Activated effector memory CD4-positive, alpha-beta T cell treated with Interleukin-2 at 50 U/mL for 16 hours (primary cell): ENCODE data around the gene RNF166.

Experiments used
- DNase-seq: peaks from one replicate; pipeline ENCODE4 v3.0.0-alpha.2; 2020

Gene RNF166

DNA sequence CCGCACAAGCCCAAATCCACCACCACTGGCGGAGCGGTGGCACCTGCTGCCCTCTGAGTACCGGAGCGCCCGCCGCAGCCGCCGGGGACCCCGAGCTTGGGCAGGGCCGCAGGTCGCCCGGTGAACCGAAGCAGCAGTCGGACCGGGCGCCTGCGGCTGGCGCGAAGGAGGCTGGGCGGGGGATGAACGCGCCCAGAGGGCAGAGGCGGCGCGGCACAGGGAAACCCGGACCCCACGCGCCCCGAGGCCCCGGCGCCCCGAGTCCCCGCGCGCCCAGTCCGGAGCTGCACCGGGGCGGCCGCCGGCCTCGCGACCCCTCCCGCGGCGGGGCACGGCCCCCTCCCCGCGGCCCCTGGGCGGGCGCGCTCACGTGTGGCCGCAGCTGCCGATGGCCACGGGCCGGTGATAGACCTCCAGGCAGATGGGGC, 393 bp downstream of the RNF166 start:
- DNase-seq, result no peak

DNA sequence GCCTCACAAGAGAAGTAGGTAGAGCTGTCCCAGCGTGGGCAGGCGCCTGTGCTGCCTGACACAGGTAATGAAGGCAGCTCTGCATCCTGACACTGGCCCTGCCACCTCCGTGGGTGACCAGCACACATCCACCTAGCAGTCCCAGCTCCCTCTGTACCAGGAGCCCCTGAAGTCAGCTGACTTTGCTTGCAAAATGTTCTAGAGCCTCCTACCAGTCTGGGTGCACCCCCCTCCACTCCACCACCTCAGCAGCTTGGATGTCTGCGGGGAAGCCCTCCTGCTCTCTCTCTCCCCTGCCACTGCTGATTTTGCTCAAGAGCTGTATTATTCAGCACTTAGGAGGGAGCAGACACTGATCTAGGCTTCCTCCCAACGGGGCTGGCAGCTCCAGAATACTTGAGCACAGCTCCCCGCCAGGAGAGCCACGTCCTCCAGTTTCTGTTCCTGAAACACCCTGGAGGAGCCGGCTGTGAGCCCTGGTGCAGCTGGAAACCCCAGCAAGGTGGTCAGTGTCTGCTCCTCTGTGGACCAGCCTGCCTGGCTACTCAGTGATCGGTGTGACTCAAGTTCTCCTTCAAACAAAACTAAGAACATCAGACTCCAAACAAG, 1.0 kb downstream of the RNF166 start:
- DNase-seq, result peak; percentile 14

DNA sequence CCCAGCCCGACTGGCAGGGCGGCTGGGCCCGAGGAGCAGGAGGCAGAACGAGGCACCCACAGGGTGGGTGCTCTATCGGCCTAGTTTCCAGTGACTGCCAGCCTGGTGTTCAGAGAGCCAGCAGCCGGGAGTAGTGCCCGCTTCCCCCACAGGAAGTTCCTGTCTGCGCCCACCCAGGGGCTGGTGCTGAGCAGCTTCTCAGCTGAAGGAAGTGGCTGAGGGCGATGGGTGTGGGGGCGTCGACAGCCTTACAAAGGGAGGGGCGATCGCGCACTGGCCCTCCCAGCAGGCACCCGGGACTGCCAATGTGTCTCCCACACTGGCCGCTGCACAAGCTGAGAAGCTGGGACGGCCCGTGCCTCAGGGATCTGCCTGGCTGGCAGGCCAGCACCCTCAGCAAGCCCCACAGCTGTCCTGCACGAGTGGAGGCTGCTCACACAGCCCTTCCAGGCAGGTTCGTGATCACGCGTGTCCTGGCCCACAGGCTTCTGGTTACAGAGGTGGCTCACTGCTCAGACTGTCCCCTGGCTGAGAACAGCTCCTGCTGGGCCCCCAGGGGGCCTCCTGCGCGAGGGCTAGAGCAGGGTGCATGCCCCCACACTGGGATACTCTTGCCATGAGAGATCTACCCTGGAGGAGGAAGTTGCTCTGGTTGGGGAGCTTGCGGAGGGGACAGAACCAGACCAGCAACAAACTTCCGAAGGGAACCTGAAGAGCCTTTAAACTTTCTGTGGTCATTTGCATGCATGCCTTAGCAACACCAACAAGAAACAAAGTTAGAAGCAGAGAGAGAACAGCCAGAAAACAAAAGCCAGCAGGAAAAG, 2.5 kb downstream of the RNF166 start:
- DNase-seq, result peak; percentile 63

DNA sequence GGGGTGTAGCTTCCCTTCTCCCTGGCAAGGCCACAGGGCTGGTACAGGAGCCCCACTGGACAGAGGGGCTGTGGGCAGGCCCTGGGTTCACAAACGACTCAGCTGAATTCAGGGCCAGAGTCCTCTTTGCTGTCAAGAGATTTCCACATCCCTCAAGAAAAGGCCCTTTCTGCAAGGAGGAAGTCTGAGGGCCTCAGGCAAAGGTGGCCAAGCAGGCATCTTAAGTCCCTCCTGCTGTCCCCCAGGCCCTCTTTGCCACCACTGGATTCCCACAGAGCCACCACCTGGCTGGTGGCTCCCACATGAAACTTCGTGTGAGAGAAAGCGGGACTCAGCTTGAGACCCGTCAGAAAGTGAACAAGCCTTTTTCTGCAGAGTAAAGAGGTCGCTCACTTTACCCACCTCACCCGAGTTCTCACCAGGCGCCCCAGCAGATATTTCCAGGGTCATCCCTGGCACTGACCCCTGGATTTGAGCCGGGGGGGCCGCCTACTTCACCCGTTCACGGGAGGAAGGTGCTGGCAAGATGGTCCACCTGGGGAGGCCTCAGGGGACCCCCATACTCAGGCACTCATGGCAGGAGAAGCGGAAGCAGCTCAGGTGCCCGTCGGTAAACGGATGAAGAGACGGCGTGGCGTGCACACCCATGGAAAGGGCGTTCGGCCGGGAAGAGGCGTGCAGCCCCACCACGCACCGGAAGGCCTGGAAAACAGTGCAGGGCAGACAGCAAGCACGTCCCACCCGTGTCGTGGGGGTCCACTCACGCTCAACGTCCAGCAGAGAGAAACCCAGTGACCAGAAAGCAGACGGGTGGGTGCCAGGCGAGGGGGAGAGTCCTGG, 3.6 kb downstream of the RNF166 start:
- DNase-seq, result peak; percentile 10

DNA sequence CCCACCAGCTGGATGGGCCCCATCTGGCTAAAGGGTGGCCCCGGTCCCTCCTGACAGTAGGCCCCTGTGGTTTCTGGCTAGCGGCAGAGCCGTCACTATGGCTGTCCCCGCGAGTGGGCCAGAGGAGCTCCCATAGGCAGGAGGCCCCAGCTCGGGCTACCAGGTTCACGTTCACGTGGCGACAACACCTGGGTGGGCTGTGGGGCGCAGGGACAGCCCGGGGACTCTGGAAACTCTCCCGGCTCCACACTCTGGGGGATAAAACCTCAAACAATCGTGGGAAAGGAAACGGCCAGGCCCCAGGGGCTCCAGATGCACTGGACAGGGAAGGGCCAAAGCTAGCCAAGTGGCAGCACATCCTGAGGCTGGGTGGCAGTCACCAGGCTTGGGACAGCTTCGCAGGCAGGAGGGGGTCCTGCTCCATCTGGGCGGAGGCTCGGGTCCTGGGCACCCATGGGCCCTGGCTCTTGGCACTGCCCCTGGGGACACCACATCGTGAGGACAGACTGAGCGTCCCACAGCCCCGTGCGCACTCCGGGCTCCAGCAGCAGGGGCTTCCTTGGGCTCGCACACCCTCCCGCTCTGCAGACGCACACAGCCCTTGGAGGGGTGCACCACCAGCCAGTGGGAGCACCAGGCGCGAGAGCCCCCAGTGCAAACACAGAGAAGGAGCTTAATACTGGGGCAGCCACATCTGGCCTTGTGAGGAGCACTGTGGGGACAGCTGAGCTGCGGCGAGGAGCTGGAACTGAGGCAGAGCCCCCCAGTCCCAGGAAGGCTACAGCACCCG, 4.4 kb downstream of the RNF166 start:
- DNase-seq, result peak; percentile 9

DNA sequence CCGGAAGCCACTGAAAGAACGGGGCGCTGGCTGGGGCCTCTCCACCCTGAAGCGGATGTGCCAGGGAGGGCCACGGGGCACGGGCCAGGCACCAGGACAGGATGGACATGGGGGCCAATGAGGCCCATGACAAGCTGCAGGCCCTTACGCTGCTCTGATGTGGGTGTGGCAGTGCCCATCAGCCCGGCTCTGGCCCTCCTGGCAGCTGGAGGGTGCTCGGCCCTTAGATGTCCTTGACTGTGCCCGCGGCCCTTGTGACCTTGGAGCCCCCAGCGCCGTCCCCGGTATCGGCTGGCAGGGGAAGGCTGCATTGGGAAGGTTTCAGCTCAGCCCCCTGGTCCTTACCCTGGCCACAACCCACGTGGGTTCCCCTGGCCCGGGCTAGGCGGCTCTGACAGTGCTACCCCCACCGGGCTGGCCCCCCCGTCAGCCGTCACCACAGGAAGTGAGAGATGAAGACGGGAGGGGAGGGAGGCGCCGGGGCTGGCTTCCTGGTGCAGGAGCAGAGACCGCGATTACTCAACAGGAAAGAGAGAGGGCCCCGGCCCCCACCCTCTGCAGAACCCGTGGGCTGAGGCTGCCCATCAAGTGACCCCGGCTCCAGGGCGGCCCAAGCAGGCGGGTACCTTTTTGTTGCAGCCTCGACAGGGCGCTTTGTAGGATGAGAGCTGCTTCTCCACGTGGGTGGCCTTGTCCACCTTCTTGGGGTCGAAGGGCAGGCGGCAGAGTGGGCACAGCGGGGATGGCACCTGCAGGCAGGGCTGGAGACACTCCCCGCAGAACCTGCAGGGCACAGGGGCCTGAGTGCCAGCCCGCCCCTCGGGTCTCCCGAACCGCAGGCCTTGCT, 5.3 kb downstream of the RNF166 start:
- peak; percentile 95 for DNase-seq

DNA sequence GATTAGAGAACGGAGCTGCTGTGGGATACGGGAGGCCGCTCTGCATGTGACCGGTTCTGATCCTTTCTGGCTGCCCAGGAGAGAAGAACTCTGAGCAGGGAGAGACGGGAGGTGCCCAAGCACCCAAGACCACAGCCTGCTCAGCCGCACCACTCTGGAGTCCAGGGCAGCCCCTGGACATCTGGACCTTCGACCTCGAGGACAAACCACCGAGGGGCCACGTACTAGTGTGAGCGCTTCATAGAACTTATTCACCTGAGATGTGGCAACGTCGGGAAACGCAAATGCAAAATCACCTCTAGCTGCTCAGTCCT, 5.9 kb downstream of the RNF166 start:
- DNase-seq, result no peak

DNA sequence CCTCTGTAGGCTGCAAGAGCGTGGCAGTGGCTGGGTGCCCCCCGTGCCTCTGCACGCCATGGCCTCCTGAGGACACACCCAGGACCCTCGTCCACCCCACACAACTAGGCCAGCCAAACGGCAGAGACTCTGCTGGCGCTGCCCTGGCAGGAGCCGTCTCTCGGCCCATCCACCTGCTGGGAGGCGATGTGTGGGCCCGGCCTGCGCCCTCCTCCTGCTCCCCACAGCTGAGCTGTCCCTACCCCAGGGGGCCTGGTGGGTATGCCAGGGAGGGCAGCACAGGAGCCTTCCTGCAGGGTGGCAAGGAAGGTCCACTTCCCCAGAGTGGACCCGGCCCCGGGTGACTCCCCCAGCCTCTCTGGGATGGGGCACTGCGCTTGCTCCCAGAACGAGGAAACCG, 7.0 kb downstream of the RNF166 start:
- no peak for DNase-seq

DNA sequence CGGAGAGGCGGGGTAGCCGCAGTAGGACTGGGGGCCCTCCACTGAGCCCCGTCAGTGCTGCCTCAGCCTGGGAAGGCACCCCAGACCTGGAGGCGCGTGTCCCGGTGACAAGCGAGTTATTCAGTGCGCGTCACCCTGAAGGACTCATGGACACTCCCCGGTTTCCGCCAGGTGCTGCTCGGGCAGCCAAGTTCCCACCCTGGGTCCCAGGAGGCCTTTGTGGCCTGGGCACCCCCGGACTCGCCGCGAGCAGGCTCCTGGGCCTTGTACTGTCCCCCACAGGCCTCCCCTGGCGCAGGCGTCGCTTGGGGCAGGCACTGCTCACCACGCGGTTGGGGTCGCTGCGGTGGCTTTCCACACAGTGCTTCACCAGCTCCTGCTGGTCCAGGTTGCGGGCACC, 7.6 kb downstream of the RNF166 start:
- no peak for DNase-seq

DNA sequence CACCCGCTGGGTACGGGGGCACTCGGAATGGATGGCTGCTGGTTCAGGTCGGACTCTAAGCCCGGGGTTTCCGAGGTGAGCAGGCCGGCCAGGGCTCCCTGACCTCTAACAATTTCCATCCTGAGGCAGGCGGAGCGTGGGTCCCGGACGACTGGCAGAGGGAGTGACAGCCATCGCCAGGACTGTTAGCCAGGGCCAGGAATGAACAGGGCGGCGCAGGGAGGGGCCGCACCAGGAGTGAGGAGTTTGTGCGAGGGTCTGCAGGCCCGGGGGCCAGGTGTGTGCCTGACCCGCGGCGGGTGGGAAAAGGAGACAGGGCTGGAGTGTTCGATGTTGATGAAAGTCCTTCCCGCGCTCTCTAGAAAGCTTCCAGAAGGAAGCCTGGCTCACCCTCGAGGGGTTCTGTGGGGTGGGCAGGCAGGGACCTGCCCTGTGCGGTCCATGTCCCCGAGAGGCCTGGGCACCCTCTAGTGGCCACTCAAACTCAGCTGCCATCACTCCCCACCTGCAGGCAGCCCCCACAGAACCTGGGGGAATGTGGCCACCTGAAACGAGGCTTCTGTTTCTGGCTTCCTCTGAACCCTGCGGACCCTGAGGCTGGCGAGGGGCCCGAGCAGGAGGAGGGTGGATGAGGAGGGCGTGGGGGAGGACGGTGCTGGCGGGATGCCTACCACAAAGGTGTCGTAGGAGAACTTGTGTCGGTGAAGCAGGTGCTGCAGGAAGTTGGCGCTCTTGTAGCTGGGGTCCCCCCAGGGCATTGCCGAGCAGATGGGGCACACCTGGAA, 8.2 kb downstream of the RNF166 start:
- DNase-seq, result no peak

DNA sequence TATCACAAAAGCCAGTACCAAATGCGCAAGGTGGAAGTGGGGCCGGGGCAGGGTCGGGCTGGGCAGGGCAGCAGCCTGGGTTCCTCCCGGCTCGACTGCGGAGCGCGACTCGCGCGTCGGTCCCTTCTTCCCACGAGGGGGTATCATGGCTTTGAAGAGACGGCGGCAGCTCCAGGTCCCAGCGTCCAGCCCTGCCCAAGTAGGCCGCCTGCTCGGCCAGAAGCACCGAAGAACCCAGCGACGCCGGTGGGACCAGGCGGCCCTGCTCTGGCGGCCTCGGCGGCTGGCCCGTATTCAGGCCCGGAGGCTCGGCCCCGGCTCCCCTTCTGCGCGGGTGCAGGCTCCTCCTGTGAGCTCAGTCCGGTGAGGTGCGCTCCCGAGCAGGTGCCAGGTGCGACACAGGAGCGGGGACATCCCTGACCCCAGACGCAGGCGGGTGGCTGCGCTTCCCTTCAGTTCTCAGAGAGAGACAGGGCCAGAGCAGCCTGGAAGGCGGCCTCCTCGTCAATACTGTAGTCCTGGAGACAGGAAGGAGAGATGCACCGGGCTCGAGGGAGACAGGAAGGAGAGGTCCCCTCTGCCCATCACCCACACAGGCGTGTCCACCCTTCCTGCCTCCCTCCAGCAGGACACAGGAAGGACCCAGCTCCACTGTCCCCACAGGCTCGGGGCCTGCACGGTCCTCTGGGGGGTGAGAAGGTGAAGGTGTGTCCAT, 8.9 kb downstream of the RNF166 start:
- no peak for DNase-seq

DNA sequence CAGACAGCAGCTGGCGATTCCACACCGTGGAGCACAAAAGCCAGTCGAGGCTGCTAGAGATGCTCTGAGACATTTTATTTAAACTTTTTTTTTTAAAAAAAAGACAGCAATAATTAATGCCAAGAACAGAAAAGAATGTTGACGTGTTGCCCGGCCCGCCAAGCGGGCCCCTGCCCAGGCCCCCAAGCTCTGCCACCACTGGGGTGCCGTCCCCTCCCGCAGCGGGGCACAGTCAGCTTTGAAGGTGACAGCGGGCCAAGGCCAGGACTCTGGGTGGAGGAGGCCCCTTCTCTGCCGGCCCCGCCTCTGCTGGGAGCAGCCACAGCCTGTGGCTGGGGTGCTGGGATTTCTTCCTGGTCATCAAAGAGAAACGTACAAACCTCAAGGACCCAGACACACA, 9.8 kb downstream of the RNF166 start:
- DNase-seq, result no peak

DNA sequence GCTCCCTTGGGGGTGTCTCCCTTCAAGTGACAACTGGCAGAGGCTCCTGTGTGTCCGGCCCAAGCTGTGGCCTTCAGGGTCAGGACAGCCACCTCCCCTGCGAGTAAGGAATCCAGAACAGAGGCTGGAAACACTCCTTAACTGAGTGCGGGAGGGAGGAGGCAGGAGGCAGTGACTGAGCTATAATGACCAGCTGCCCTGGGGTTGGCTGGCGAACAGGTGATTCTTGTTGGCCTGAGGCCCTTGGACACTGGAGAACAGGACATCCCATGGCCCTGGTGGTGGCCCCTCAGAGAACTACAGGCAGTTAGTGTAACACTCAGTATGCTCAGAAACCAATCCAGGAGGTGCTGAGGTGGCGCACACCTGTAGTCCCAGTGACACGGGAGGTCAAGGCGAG, 10.5 kb downstream of the RNF166 start:
- DNase-seq, result no peak

DNA sequence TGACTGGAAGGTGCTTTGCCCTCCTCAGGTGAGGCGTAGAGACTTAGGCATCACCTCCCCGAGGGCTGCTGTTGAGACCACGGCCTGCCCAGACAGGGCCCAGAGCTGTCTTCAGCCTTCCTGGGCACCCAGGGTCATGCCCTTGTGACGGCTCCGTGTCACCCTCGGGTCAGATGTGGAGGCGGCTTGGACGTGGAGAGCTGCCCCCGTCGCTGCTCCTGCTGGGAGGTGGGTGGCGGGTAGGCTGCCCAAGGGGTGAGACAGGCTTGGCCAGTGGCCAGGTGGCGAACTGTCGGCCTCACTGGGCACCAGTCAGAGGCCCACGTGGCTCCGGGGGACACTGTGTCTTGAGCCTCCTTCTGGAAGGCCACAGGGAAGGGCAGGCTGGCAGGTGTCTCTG, 11.0 kb downstream of the RNF166 start:
- no peak for DNase-seq

DNA sequence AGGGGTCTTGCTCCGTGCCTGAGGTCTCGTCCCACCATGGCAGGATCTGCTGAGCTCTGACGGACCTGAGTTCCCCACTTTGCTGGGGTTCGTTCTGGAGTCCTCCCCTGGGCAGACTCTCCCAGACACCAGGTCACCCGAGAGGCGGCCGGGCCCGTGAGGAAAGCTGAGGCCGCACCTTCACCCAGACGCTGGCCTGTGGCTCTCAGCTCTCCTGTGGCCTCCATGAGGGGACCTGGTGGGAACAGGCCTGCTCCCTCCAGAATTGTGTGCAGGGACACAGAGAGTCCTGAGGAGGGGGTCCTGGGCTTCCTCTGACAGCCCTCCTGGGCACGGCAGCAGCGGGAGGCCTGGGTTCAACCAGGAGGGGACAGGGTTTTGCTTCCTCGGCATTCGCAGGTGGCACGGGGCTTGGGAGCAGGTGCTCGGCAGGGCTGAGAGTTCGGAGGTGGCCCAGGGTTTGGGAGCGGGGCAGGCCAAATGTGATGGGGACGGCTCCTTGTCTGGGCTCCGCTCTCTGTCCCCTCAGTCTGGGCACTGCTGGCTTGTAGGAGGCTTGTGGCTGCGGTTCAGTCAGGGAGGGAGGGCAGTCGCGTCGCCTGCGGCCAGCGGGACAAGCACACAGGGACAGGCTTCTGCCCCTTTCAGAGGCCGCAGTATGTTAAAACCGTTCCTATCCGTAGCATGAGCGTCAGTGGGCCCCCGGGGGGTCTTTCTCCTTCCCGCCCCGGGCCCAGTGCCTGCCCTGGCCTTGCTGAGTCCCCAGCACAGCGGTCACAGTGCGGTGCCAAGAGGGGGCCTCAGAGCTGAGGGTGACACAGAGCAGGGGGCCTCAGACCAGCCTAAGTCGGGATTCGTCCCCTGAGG, 11.8 kb downstream of the RNF166 start:
- DNase-seq, result no peak

DNA sequence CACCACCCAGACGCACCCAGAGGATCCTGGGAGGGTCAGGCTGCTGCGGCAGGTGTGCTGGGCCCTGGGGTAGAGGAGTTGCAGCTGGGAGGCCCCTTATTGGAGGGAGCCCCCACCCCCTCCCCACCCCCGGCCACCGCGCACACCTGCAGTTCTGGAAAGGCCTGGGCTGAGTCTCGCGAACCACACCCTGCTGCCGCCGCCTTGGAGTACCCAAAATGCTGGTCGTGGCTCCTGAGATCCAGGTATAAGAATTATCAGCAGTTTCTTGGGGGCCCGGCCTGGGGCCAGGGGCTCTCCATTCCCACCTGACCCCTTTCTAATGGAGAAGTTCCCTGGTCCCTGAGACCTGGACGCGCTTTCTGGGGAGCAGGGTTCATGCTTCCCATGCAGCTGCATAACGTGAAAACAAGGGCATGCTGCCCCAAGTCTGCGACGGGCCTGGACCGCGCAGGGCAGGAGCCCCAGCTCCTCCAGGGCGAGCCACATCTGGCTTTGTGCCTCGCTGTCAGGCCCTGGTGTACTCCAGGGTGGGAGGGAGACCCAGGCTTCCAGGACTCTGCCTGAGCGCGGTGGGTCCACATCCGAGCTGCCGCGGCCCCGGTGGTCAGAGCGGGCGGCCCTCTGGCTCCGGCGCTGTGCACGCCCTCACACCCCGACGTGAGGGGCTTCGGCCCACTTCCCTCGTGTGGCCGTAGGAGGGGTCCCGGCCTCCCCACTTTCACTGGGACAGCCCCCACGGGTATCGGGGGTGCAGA, 12.6 kb downstream of the RNF166 start:
- DNase-seq, result no peak

DNA sequence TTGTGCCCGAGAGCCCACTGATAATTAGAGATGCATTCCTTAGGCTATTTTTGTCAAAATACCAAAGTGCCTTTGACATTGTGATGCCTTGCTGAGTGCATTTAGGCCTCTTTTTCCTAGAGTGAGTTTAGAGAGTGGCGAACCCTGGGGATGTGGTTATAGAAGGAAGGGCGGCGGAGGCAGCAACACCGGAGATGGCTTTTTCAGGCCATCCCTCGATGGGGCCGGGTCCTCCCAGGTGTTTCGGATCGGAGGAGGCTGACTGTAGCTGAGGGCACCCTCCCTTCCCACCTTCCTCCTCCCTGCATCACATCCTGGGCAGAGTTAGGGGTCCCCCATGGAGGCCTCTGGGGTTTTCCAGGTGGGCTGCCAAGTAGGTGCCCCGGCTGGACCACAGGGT, 13.3 kb downstream of the RNF166 start:
- no peak for DNase-seq

DNA sequence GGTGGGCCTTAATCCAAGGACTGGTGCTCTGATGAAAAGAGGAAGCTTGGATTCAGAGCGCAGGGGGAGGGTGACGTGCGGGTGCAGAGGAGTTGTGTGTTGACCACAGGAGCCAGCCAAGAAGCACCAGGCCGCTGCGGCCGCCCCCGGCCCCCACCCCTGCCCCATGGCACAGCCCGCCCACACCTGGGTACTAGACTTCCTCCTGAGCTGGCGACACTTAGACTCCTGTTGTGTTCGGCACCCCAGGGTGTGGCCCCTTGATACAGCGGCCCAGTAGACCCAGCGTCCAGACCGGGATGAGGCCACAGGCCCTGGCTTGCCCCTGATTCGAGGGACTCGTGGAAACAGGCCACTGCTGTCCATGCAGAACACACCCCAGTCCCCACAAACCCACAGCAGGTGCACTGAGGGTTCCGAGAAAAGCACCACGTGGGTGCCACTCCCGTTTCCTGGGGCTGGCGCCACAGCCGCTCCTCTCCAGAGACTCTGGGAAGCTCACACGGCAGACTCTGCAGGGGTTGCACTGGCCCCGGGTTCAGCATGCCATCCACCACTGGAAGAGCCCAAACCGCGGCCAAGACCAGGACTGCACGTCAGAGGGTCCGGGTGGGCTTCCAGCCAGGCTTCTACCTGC, 14.2 kb downstream of the RNF166 start:
- peak; percentile 57 for DNase-seq
